Caco-2 (cell line): Measurements from ENCODE around the gene PUS1. TPM values are rescaled to one million over a fixed set of nuclear protein-coding genes. Genes with fewer than 3 reads are reported as not detected.

Experiments
- BruUV-seq: library from RNA; stranded (reverse); fragments of 400-500 nt; replicated peaks from 2 replicates; lab custom pipeline; 2021; lab: Mats Ljungman, UMichigan
- CTCF ChIA-PET: fragments of 300-600 bp; sonication (Branson Sonifier 250); formaldehyde crosslinking; loops from one replicate; lab custom pipeline; 2022; ENCODE audit warnings: antibody characterized with exemption; lab: Charles Lee
- POLR2A ChIA-PET: fragments of 300-600 bp; sonication (Branson Sonifier 250); formaldehyde crosslinking; loops from one replicate; lab custom pipeline; 2022; ENCODE audit warnings: antibody characterized with exemption; lab: Charles Lee
- DNase-seq, 2 experiments: peaks; one replicate each; pipeline versions ENCODE4 v3.0.0 to v3.0.0-alpha.2; 2020 to 2022
- H3K27me3 ChIP-seq: replicated peaks from 2 replicates; pipeline ENCODE4 v1.6.0; 2011; ENCODE audit warnings: low read length; ENCODE audit not compliant: control insufficient read depth, insufficient read depth
- H3K36me3 ChIP-seq: 2 replicates; pipeline ENCODE4 v1.5.1; 2011; ENCODE audit warnings: low read length; ENCODE audit not compliant: control insufficient read depth, insufficient read depth
- H3K4me1 ChIP-seq: fragments of 250-450 bp; sonication (Bioruptor Pico); 2 replicates; pipeline ENCODE4 v1.5.1; 2020; ENCODE audit warnings: mild to moderate bottlenecking
- H3K4me3 ChIP-seq: 2 replicates; pipeline ENCODE4 v1.5.1; 2011; ENCODE audit warnings: low read depth, mild to moderate bottlenecking, control low read depth, low read length
- H3K9me3 ChIP-seq: fragments of 250-450 bp; sonication (Bioruptor Pico); 2 replicates; pipeline ENCODE4 v1.5.1; 2020; ENCODE audit warnings: mild to moderate bottlenecking, moderate library complexity
- H3K27ac Mint-ChIP-seq: one replicate; pipeline ENCODE4 v1.8.0; 2022; ENCODE audit warnings: mixed read lengths; ENCODE audit not compliant: unreplicated experiment
- H3K27me3 Mint-ChIP-seq: one replicate; pipeline ENCODE4 v1.8.0; 2022; ENCODE audit warnings: mixed read lengths; ENCODE audit not compliant: insufficient read depth, unreplicated experiment
- H3K36me3 Mint-ChIP-seq: one replicate; pipeline ENCODE4 v1.8.0; 2022; ENCODE audit warnings: mild to moderate bottlenecking, mixed read lengths; ENCODE audit not compliant: insufficient read depth, unreplicated experiment
- H3K4me1 Mint-ChIP-seq: one replicate; pipeline ENCODE4 v1.8.0; 2022; ENCODE audit warnings: low read depth, mixed read lengths; ENCODE audit not compliant: unreplicated experiment
- H3K4me3 Mint-ChIP-seq: one replicate; pipeline ENCODE4 v1.8.0; 2022; ENCODE audit warnings: mild to moderate bottlenecking, moderate library complexity, mixed read lengths; ENCODE audit not compliant: unreplicated experiment
- H3K9me3 Mint-ChIP-seq: one replicate; pipeline ENCODE4 v1.8.0; 2022; ENCODE audit warnings: mixed read lengths; ENCODE audit not compliant: unreplicated experiment
- CTCF ChIP-seq, 2 experiments: fragments of 200-600 bp in 1 of 2; IDR thresholded peaks; 1 replicate in 1 of 2; 2 replicates in 1 of 2; pipeline versions ENCODE4 v1.5.1 to v1.8.0; 2011 to 2022; ENCODE audit warnings: antibody characterized with exemption in 1 of 2, control low read depth in 1 of 2, inconsistent platforms in 1 of 2, low read depth in 1 of 2, low read length in 1 of 2, mild to moderate bottlenecking in 1 of 2, moderate library complexity in 1 of 2; ENCODE audit not compliant: insufficient read depth in 1 of 2, severe bottlenecking in 1 of 2, unreplicated experiment in 1 of 2
- intact Hi-C: fragments of 100-400 bp; cut with micrococcal nuclease; formaldehyde crosslinking; loops from one replicate; pipeline ENCODE4 v1.10.0; 2022; ENCODE audit not compliant: unreplicated experiment
- total RNA-seq: library from RNA; stranded (reverse); gene quantifications from 2 replicates; pipeline ENCODE4 v1.2.3, GENCODE V29; 2022

The PUS1 gene
- total RNA-seq, 1 experiment from 2014 or later, result 71.9 TPM

DNA sequence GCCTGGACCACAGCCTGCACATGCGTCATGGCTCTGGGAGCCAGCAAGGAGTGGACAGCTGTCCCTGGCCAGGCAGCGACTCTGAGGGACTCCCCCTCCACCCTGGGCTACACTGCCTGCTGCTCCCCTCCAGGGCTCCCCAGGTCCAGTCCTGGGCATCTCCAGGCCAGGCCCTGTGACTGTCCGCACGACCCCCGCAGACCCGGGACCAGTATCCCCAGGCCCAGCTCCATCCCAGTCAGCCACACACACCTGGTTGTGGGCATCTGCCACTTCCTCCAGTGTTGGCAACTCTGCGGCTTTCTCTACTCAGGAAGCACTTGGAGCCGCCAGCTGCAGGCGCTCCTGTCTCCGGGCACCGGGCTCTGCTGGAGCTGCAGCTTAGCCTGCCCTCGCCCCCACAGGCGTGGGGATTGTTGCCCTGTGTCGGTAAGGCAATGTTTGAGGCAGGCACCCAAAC lies 32.2 kb upstream of the PUS1 start:
- Histone ChIP-seq H3K4me3 (peak overlapping the region; percentile 75), H3K9me3 (no peaks in the 10 kb centered on the region), H3K27me3 (no peaks in the 10 kb centered on the region), H3K4me1 (peaks cover 5% of the 10 kb centered on the region; the same call in 1 of the 2 replicates), H3K36me3 (no peaks in the 10 kb centered on the region; the same call in 1 of the 2 replicates)
- POLR2A ChIA-PET, result no interaction called here
- H3K27ac Mint-ChIP-seq, result no peak overlapping the region
- no TSS peak for BruUV-seq
- no peak for DNase-seq
- intact Hi-C loops, result loop anchor here (1.0 to 5.0 kb wide), 3 partner anchors 32 to 60 kb away; partner anchors contain the start of gene PUS1
- no peaks in the 10 kb centered on the region for H3K27me3 Mint-ChIP-seq
- peaks cover 30% of the 10 kb centered on the region for H3K36me3 Mint-ChIP-seq
- no peak for TF ChIP-seq CTCF (IDR thresholded peaks at IDR 0.05; ENCODE audit: insufficient read depth in 1 of 2, low read depth in 1 of 2, low read length in 1 of 2, severe bottlenecking in 1 of 2, unreplicated experiment in 1 of 2)
- peaks cover 7% of the 10 kb centered on the region for H3K4me1 Mint-ChIP-seq
- peak overlapping the region; percentile 83 for H3K4me3 Mint-ChIP-seq
- no peaks in the 10 kb centered on the region for H3K9me3 Mint-ChIP-seq
- CTCF ChIA-PET, result no interaction called here

DNA sequence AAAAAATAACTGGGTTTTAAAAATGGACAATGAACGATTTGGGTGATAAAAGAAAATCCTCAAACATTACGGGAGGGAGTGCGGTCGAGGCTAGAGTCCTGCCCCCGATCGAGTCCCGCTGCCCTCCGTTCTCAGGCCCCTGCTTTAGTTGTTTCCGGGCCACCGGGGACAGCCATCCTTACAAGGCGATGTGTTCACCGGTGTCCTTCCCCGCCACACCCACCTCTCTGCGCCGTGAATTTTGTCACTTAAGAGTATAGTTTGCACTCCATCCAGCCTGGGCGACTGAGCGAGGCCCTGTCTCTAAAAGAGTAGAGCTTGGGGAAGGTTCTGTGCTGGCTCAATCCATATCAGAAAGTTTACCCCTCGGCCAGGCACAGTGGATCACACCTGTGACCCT lies 31.8 kb upstream of the PUS1 start:
- Histone ChIP-seq H3K36me3 (no peaks in the 10 kb centered on the region; the same call in 1 of the 2 replicates), H3K9me3 (no peaks in the 10 kb centered on the region), H3K4me3 (no peak overlapping the region), H3K27me3 (no peaks in the 10 kb centered on the region), H3K4me1 (peaks cover 5% of the 10 kb centered on the region; the same call in 1 of the 2 replicates)
- Mint-ChIP-seq H3K27ac (no peak overlapping the region), H3K27me3 (no peaks in the 10 kb centered on the region), H3K4me3 (peak overlapping the region; percentile 83), H3K9me3 (no peaks in the 10 kb centered on the region), H3K36me3 (peaks cover 34% of the 10 kb centered on the region), H3K4me1 (peaks cover 7% of the 10 kb centered on the region)
- ChIA-PET POLR2A (no interaction called here), CTCF (no interaction called here)
- no peak for TF ChIP-seq CTCF (IDR thresholded peaks at IDR 0.05; ENCODE audit: insufficient read depth in 1 of 2, low read depth in 1 of 2, low read length in 1 of 2, severe bottlenecking in 1 of 2, unreplicated experiment in 1 of 2)
- DNase-seq, result no peak
- no TSS peak for BruUV-seq
- intact Hi-C loops, result loop anchor here (5.0 kb wide), 1 partner anchor 60 kb away; no protein-coding TSS in a partner anchor

GRCh38 chr12:131897875-131898274 lies 31.2 kb upstream of the PUS1 start:
- H3K36me3 ChIP-seq, result no peaks in the 10 kb centered on the region; the same call in 1 of the 2 replicates
- ChIA-PET CTCF (no interaction called here), POLR2A (no interaction called here)
- Mint-ChIP-seq H3K4me3 (no peak overlapping the region), H3K27me3 (no peaks in the 10 kb centered on the region), H3K27ac (no peak overlapping the region), H3K4me1 (peaks cover 3% of the 10 kb centered on the region), H3K36me3 (peaks cover 37% of the 10 kb centered on the region), H3K9me3 (no peaks in the 10 kb centered on the region)
- no TSS peak for BruUV-seq
- TF ChIP-seq CTCF (IDR thresholded peaks at IDR 0.05; ENCODE audit: insufficient read depth in 1 of 2, low read depth in 1 of 2, low read length in 1 of 2, severe bottlenecking in 1 of 2, unreplicated experiment in 1 of 2), result no peak
- intact Hi-C loops, result loop anchor here (5.0 kb wide), 1 partner anchor 61 kb away; no protein-coding TSS in a partner anchor
- H3K4me3 ChIP-seq, result no peak overlapping the region
- no peak for DNase-seq
- H3K9me3 ChIP-seq, result no peaks in the 10 kb centered on the region
- peaks cover 5% of the 10 kb centered on the region; the same call in 1 of the 2 replicates for H3K4me1 ChIP-seq
- no peaks in the 10 kb centered on the region for H3K27me3 ChIP-seq
